HG03066 (cell line): Measurements from ENCODE around the gene SLMAP.
"Not testable (repeated sequence)": the region's sequence is repeated elsewhere in the genome, so short reads cannot be mapped to it uniquely, and the experiment has no call there.

Experiments
- ATAC-seq: cut with Tn5 transposase; IDR thresholded peaks from one replicate; pipeline ENCODE4 v1.9.1; 2021; ENCODE audit warnings: low read depth; ENCODE audit not compliant: unreplicated experiment

The SLMAP gene

DNA sequence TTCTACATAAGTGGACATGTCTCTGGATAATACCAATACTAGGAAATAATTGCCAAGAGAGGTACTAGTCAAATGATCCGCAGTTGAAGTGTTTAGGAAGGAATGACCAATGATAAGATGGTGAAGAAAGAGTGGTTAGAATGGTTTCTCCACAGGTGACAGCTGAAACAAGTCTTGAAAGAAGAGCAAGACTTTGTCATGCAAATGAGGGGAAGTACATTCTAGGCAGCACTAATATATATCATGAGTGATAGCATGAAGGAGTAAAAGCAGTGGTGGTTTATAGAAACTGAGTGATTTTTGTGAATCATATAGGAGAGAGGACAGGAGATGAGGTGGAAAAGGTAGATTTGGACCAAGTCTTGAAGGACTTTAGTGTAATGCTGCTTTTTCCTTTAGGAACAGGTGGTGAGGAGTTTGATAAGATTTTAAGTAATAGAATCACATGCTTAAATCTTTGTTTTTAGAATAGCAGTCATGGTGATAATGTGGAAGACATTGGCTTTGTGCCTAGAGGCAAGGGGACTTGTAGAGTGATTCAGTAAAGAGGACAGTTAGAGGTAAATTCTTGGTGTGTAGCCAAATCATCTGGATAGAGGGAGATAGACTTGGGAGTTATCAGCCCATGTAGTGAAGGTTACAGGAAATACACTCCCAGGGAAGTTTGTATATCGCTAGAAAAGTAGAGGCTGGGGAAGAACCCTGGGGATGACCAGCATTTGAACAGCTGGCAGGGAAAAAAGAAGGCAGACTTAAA, 31.9 kb downstream of the SLMAP start:
- ATAC-seq = peak; percentile 96

DNA sequence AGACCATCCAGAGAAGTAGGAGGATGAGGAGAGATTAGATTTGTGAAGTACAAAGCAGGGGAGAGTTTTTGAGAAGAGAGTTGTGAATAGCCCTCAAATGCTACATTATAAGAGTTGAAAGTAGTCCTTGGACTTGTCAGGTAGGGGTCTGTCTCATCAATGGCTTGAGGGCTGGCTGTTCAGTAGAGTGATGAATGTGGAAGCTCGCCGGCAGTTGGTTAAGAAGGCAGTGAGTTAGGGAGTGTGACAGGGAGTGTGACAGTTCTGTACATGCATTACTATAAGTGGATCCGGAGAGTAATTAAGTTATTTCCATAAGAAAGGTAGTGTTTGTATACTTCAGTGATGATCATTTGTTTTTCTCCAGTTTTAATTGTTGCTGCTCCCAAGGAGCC, 32.5 kb downstream of the SLMAP start:
- no peak for ATAC-seq

DNA sequence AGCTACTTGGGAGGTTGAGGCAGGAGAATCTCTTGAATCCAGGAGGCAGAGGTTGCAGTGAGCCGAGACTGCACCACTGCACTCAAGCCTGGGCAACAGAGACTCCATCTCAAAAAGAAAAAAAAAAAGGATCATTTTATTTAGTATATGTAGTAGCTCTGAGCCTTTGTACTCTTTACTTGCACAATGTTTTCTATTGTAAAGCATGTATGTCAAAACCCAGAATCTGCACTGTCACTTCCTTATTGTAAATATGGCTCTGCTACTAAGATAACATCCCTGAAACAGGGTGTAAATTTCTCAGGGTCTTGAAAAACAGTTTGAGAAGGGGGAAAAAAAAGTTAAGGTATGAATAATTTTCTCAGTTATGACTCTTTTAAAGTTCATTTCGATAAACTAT, 35.1 kb downstream of the SLMAP start:
- ATAC-seq = no peak

DNA sequence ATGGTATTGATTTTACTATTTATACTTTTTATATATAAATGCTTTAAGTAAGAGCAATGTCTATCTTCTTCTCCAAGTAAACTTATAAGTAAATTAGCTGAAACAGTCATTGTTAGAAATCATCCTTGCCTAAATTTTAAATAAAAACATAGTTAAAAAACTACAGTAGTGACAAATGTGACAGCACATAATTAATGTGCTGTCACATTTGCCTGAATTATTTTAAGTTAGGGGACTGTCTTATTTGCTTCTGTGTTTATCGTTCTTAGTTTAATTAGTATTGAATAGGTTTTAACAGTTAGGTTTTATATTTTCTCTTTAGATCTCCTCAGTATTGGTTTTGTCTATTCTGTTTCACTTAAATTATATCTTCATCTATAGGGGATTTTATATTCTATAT, 36.1 kb downstream of the SLMAP start:
- ATAC-seq = no peak

DNA sequence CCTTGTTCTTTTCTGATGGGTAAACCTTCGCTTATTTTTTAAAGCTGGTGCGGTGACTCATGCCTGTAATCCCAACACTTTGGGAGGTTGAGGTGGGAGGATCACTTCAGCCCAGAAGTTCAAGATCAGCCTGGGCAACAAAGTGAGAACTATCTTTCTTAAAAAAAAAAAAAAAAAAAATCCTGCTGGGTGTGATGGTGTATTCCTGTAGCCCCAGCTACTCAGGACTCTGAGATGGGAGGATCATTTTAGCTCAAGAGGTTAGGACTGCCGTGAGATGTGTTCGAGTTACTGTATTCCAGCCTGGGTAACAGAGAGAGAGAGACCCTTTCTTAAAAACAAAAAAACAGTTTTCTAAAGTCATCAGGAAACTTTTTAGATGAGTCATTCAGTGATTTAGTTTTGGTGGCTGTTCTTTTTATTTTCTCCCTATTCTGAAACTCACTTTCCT, 37.7 kb downstream of the SLMAP start:
- ATAC-seq = no peak

DNA sequence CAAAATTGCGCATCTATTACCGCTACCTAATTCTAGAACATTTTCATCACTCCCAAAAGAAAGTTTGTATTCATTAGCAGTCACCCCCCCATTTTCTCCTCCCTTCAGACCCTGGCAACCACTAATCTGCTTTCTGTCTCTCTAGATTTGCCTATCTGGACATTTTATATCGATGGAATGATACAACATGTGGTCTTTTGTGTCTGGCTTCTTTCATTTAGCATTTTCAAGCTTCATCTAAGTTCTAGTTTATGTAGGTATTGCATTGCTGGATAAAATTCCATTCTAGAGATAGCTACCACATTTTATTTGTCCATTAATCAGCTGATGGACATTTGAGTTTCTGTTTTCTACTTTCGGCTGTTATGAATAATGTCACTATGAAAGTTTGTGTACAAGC, 38.4 kb downstream of the SLMAP start:
- no peak for ATAC-seq

DNA sequence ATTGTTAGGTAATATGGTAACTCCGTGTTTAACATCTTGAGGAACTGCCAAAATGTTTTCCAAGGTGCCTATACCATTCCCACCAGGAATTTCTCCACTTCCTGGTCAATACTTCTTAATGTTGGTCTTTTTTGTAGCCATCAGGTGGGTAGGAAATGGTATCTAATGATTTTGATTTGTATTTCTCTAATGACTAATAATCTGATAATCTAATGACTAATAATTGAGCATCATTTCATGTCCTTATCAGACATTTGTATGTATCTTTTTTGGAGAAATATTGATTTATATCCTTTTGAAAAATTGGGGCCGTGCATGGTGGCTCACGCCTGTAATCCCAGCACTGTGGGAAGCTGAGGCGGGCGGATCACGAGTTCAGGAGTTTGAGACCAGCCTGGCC, 38.8 kb downstream of the SLMAP start:
- no peak for ATAC-seq

DNA sequence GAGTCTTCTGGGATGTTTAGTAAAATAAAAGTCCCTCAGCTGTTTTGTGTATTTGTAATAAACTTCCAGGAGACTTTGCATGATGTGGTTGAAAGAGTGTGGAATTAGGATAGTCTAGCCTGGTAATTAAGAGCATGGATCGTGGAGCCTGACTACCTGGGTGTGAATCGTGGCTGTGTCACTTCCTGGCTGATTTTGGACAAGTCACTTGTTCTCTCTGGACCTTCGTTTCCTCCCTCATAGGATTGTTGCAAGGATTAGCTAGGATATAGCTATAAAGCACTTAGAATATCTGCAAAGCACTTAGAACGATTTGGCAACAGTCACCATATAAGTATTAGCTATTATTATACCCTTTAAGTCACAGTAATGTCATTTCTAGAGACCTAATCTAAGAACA, 40.2 kb downstream of the SLMAP start:
- no peak for ATAC-seq

DNA sequence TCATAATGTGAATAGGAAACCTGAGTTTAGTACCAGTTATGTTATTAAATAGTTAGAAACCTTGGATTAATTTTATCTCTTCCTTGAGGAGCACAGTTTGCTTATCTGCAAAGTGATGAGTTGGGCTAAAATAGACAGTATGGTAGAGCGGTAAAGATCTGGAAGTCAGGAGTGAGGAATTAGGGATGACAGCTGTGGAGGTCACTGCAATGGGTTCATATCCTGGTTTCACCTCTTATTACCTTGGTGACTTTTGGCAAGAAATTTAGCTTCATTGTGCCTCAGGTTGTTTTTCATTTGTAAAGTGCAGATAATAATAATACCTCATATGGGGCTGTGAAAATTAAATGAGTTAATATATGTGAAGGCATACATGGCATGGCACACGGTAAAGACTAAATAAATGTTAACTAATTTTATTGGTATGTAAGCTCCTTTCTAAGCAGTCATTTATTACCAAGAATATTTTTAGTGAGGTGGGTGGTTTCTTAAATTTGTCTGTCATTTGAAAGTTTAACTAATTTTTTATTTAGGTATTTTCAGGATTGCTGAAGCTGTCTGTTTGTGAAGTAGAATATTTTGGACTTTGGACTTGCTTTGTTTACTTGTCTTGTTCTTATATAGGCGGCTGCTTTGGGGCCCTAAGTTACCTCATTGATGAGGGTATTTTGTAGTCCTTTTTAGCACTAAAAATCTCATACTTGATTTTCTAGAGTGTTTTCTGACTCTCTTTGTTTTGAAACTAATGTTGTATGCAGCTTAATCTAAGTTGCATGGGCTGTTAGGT, 41.8 kb downstream of the SLMAP start:
- no peak for ATAC-seq

DNA sequence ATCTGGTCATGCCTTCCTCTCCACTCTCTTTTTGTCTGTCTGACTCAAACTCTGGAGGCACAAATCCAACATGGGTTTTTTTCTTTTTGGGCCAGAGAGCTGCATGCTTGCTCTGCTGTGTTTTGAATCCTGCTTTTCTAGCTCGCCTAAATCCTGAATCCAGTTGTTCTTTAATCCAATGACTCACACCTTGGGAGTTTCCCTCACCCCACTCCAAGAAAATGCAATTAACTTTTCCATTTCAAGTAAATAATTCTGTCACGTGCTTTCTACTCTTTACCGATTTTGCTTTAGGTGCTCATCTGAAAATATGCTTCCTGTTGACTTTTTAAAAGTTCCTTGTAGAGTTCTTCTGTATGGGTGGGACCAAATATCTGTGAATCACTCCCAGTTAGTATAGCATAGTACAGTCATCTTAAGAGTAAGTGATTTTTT, 47.6 kb downstream of the SLMAP start:
- no peak for ATAC-seq

DNA sequence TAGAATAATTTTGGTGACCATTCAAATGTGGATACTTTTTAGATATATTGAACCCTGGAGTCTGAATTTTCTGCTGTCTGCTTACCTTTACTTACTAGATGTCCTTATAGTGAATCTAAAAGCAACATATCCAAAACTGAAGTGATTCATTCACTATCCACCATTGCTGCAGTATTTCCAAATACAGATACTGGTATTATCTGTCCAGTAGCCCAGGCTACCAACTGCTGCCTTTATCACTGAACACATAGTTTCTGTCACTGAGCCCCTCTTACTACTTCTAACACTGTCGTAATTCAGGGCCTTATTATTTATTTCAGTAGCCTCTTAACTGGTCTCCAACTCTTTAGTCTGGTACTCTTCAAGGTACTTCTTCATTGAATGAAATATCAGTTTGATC, 49.2 kb downstream of the SLMAP start:
- no peak for ATAC-seq

DNA sequence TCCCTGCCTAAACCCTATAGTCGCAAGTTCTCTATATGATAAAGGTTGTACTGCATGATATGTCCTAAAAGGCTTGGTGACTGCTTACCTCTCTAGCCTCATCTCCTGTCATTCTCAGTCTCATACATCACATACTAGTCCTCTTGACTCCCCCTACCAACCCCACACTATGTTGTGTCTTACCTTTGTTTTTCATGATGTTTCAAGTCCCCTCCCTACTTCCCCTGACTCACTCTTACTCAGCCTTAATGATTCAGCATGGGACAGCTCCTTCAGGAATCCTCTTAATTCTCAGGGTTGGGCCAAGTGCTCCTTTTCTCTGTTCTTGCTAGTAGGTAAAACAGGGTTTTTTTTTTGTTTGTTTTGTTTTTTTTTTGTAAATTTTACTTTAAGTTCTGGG, 49.6 kb downstream of the SLMAP start:
- no peak for ATAC-seq

DNA sequence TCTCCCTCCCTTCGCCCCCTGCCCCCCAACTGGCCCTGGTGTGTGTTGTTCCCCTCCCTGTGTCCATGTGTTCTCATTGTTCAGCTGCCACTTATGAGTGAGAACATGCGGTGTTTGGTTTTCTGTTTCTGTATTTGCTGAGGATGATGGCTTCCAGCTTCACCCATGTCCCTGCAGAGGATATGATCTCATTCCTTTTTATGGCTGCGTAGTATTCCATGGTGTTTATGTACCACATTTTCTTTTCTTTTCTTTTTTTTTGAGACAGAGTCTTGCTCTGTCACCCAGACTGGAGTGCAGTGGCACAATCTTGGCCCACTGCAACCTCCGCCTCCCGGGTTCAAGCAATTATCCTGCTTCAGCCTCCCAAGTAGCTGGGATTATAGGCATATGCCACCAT, 50.1 kb downstream of the SLMAP start:
- ATAC-seq = not testable (repeated sequence)

DNA sequence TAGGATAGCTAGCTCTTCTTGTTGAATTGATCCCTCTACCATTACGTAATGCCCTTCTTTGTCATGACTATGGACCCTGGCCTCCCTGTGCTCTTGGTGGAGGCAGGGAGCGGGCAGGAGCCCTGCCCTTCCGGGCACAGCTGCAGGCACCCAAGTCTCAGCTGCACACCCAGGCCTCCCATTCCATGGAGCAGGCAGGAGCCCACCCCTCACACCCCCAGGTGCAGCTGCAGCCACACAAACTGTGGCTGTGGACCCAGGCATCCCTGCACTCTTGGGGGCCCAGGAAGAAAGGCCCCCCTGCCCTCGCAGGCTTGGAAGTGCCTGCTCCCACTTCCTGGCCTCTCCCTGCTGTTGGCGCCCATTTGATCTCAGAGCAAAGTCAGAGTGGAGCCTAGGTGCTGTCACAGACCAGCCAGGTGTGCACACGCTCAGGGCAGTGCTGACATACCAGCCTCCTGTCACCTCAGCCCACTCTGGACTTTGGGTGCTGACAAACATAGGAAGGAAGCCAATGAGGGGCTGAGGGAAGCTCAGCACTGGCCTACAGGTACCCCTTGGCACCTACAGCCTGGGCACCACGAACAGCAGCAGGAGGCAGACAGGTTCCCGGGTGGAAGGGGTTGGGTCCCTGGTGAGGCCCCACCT, 53.0 kb downstream of the SLMAP start:
- no peak for ATAC-seq

DNA sequence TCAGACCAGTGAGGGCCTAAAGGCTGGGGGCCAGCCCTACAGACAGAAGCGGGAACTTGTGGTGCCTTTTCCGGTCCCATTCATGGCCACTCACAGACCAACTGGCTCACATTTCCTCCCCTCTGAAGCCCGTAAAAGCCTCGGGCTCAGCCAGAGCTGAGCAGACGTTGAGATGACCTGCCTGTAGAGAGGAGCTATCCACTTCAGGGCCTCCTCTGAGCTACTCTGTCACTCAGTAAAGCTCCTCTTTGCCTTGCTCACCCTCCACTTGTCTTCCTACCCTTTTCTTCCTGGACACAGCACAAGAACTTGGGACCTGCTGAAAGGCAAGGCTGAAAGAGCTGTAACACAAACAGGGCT, 53.5 kb downstream of the SLMAP start:
- no peak for ATAC-seq

DNA sequence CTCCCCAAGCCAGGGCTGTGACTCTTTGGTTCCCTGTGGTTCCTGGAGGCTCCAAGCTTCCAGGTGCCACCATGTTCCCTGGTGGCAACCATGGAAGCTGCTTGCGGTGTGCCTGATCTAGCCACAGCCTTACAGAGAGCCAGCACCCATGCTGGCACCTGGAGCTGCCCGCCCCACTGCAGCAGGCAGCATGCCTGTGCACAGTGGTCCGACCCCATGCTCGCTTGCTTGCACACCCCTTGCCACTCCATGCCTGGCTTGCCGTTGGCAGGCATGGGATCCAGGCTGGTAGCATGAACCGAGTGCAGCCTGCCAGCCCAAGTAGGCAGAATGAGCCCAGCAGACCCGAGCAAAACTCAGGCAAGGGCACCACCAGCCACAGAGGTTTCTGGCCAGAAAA, 53.9 kb downstream of the SLMAP start:
- no peak for ATAC-seq

DNA sequence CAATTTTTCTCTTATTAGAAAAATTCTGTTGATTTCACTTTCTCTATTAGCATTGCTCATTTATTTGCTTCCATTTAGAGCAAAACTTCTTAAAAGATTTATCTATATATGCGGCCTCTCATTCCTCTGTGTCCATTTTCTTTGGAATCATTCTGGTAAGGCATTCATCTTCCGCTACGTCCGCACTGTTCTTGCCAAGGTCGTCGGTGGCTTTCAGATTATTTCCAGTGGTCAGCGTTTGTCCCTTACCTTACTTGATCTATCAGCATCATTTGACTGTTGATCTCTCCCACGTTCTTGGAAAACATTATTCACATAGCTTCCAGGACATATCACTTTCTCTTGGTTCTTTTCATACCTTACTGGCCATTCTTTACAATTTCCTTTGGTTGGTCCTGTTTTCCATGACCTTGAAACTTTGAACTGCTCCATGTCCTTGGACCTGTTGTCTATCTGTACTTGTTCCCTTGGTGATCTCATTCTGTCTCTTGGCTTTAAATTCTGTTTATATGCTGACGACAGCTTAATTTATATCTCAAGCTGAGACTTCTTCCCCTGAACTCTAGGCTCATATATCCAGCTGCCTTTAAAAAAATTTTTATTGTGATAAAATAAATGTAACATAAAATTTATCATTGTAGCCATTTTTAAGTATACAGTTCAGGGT, 54.5 kb downstream of the SLMAP start:
- no peak for ATAC-seq

DNA sequence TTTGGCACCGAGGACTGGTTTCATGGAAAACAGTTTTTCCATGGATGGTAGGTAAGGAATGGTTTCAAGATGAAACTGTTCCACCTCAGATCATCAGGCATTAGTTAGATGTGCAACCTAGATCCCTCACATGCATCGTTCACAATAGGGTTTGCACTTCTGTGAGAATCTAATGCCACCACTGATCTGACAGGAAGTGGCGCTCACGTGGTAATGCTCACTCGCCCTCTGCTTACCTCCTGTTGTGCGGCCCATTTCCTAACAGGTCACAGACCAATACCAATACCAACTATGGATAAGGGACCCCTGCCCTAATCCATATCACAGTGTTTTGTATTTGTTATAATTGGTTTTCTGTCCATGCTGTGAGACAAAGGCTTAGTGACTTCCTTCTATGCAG, 58.9 kb downstream of the SLMAP start:
- ATAC-seq = no peak

DNA sequence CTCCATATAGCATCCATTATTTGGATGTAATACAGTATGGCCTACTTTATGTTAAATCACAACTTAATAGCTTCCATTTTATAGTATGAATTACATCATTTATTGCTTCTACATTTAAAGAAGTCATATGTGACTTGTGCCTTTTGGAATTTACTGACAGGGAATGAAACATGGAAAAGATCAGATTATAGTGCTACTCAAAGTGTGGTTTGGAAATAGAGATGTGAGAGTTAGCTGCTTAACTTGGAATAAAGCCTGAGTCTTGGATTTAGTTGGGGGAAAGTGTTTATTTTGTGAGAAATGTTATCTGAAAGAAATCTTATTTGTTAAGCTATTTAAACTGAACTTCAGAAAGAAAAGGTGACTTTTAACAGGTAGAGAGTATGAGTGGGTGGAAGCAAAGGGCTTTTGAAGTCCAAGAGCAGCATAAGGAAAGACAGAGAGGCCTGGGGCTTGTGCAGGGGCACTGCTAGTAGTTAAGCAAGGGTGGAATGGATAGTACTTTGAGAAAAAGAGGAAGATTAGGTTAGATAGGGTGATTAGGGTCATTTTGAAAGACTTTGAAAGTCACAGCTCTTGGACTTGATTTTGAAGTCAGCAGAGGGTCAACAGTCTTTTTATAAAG, 60.5 kb downstream of the SLMAP start:
- no peak for ATAC-seq

DNA sequence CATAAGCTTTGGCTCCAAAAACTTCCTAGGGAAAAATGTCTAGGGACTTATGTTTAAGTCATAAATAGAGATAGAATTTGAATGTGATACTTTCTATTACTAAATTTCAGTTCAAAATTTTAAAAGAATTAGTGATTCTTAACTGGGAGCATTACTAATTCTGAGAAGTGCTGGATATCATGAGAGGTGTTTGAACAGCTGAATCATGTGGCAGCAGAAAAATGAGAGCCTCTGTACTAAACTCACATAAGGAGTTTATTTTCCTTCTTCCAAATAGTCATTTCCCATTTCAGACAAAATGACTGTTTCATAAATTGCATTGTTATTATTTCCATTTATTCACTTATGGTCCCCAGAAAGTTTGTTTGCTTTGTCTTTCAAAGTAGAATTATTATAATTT, 62.7 kb downstream of the SLMAP start:
- ATAC-seq = no peak

DNA sequence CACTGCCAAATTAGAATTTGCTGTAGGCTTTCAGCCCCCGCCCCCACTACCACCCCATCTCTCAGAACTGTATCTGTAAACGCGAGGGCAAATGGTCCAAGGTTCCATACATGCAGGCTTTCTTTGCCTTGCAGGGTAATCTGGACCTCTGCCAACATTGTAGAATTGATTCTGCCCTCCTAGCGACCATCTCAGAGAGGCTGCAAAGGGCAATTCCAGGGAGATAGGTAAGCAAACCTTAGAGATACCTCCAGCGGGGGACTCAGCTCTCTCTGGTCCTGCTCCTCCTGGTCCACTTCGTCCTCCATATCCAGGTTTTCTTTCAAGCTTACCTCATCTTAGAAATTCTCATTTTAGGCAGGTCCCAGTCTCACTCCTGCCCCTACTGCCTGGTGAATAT, 64.4 kb downstream of the SLMAP start:
- no peak for ATAC-seq
